T-helper 22 cell (primary cell): ENCODE results near the gene GID8.

ENCODE experiments used
- DNase-seq: peaks from one replicate; pipeline ENCODE4 v3.0.0-alpha.2; 2020; ENCODE audit warnings: low read depth

Gene GID8

GRCh38 chr20:62943396-62943795 is 5.4 kb downstream of the GID8 start:
- DNase-seq = no peak

GRCh38 chr20:62944184-62944583 is 6.2 kb downstream of the GID8 start:
- no peak for DNase-seq

- no peak for DNase-seq
Measured at GRCh38 chr20:62944746-62945145, 6.8 kb downstream of the GID8 start.

DNA sequence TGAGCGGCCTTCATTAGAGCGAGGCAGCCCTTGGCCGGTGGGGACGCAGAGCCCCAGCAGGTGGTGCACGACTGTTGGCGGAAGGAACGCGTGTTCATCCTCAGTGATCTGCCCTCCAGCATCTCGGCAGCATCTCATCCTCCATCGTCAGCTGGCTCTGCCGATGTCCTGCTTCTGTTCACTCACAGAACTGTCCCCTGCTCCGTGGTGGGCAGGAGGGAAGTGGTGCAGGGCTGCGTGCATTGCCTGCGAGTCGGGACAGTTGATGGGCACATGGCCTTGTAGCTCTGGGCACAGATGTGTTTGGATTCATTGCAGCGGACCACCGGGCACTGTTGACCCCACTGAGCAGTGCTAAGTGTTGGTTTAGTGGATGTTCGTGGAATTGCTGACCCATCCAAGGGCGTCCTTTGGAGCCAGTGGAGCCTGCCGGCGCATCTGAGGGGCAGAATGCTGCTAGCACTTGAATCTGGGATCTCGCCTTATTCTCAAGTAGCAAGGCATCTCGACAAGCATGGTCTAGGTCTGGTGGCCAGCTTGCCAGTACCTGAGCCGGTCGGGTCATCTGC is 7.9 kb downstream of the GID8 start:
- DNase-seq = no peak

DNA sequence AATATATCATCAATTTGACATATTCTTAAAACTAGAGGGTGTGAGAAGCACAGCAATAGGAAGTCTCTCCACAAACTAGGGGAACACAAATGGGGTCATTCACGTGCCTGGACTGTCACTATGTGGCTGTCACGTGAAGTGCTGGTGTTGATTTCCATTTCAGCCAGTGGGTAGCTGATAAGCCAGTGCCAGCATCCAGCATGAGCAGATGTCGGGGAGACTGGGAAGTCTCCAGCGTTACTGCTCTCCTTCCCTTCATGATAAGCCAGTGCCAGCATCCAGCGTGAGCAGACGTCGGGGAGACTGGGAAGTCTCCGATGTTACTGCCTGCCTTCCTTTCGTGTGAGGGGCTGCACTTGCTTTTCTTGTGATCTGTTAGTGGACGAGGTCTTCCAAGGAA is 9.0 kb downstream of the GID8 start:
- DNase-seq = no peak

- no peak for DNase-seq
Measured at GRCh38 chr20:62947532-62948300, 9.8 kb downstream of the GID8 start.

GRCh38 chr20:62949153-62949821 is 11.3 kb downstream of the GID8 start:
- DNase-seq = no peak

DNA sequence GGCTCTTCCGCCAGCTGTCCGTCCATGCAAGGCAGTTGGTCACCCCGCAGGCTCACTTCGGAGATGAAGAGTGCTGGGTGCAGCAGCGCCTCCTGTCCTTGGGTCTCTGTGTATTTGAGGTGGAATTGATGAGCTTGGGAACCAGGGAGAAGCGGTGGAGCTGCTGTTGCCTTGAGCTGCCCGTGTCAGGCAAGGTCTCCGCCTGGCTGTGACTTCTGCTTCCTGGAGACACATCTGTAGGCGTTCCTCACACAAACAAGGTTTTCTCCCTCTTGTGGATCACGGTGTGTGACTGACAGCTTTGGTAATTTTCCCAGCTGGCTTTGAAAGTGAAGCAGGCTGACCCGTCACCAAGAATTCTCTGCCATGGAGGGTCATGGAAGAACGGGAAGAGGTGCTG is 12.0 kb downstream of the GID8 start:
- DNase-seq = no peak

GRCh38 chr20:62950741-62951140 is 12.8 kb downstream of the GID8 start:
- DNase-seq = no peak

- no peak for DNase-seq
Measured at GRCh38 chr20:62951143-62951895, 13.4 kb downstream of the GID8 start.

DNA sequence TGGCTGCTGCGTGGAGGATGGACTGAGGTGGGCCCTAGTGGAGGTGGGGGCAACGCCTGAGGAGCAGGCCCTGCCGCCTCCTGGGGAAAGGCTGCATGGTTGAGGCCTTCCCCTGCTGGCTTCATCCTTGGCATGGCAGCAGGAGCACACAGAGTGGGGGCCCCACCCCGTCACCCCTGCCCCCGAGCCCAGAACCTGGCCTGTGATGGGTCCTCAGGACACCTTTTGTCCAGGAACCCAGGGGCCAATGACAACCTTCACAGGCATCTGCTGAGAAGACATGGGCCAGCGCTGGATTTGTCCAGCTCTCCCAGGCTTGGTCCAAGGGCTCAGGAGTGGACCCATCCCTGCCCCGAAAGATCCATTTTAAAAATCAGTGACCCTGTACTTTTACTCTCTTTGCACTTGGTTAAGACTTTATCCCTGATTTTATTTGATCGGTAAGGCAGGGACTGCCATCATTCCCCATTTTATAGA is 14.0 kb downstream of the GID8 start:
- no peak for DNase-seq

- DNase-seq = no peak
Measured at GRCh38 chr20:62952373-62952967, 14.5 kb downstream of the GID8 start, which contains the start of gene SLC17A9. Gene SLC17A9, plus strand, starts transcription at chr20:62952709. Its CDS starts 122 bp downstream, at chr20:62952831.

DNA sequence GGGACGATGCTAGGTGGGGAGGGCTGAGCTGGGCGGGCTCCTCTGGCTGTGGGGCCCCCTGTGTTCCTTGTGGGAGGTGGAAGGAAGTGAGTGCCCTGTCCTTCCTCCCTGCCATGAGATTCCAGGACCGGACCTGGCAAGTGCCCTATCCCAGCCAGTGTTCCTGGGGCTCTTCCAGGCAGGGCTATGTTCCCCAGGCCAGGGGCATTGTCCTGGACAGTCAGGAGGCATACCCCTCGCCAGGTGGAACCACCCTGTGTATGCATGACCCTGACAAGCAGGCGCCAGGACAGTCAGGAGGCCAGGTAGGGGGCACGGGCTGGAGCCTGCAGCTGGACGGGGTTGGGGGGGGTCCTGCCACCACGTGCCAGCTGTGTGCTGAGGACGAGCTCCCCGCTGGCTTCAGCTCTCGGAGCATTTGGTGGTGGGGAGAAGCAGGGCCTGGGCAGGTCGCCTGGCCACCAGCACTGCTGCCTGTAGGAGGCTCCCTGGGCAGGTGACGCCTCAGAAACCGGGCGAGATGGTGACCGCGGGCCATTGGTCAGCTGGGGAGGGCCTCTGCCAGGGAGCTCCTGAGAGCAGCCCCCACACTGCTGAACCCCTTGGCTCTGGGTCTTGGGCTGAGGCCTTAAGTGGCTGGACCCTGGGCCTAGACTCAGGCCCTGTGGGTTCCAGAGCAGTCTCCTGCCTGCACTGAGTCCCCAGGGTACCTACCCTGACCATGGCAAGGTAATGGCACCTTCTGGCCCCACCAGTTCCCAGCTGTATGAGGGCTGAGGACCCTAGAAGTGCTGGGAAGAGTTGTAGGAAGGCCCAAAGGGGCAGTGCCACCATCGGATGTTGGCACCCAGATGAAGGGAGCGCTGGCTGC is 15.3 kb downstream of the GID8 start:
- DNase-seq = no peak

GRCh38 chr20:62953839-62954703 is 16.1 kb downstream of the GID8 start:
- DNase-seq = peak; percentile 64

DNA sequence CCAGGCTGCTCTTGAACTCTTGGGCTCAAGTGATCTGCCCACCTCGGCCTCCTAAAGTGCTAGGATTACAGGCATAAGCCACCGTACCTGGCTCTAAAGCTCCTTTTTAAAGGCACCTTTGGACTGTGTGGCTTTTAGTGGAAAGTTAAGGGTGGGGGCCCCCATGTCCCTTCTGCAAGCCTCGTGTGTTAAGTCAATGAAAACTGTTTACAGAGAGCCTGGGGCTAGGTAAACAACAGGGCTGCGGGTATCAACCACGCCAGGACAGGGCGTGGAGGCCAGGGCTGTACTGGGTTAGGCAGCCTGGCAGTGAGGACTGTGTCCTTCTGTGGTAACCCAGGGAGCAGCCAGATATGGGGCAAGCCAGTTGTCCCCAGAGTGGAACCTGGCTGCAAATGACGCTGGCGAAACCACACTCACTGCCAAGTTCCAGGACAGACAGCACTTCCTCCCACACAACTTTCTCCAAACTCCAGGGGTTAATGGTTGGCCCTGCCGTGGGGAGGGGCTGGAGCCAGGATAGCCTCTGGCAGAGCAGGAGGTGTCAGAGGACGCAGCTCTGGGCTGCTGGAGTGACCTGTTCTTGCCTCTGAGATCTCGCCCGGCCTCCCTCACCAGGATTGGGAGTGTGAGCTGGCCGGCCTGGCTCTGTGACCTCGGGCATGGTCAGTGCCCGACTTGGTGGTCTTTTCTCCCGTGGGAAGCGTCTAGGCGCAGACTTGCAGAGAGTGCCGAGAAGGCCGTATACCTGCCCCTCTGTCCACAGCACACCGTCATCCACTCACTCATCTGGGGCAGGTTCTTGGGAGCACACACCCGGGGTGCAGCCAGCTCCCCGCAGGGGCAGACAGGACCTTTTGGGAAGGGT is 17.8 kb downstream of the GID8 start:
- no peak for DNase-seq

DNA sequence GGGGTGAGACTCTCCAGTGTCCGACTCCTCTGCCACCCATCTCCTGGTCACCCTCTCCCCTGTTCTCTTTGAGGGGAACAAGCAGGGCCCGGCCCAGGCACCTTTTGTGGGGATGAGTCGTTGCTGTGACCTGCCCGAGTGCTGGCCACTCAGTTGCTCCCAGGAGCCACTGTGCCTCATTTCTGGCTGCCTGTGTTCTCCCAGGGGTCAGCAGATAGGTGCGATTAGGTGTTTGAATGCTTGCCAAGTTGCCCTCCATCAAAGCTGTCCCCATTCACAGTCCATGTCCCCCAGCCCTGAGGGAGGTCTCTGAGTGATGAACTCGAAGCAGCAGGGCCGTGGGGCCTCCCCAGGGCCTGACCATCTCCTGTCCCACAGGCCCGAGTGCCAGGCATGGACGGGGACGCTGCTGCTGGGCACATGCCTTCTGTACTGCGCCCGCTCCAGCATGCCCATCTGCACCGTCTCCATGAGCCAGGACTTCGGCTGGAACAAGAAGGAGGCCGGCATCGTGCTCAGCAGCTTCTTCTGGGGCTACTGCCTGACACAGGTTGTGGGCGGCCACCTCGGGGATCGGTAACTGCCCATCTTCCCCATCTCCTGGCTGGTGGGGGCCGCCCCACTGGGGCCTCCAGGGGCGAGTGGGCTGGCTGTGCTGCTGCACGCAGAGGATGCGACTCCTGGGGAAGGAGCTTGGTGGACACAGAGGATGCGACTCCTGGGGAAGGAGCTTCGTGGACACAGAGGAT is 18.6 kb downstream of the GID8 start:
- no peak for DNase-seq

DNA sequence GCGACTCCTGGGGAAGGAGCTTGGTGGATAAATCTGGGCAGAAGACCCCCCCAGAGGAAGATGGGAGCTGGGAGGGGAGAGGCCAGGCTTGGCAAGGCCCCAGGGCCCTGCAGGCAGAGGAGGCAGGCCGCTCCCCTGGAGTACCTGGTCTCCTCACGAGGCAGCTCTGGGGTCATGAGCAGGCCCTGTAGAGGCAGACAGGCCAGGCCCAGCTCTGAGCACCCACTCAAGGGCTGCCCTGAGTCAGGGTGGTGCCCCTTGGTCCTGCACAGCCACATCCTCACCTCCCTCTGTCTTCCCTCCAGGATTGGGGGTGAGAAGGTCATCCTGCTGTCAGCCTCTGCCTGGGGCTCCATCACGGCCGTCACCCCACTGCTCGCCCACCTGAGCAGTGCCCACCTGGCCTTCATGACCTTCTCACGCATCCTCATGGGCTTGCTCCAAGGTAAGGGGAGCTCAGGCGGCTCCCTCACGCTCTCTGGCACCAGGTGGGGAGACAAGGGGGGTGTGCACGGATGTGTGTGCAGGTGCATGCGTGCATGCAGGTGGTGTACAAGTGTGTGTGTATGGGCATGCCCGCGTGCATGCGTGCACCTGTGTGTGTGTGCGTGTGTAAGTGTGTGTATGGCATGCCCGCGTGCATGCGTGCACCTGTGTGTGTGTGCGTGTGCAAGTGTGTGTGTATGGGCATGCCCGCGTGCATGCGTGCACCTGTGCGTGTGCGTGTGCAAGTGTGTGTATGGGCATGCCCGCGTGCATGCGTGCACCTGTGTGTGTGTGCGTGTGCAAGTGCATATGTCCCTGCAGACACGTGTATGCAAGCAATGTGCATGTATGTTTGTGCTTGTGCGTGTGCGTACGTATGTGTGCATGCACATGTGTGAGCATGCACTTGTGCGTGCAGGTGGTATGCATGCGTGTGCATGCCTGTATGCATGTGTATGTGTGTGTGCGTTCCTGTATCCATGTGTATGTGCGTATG is 19.5 kb downstream of the GID8 start:
- no peak for DNase-seq
